ENCODE data around the gene LMO7. TPM values are rescaled to one million over a fixed set of nuclear protein-coding genes. Genes with fewer than 3 reads are reported as not detected.

Gene LMO7
- total RNA-seq, 1 experiment from 2014 or later = 20.4 TPM

- no peaks in the 10 kb centered on the region for H3K27me3 Mint-ChIP-seq (ENCODE audit: low read depth)
- Histone ChIP-seq H3K27ac (ENCODE audit: insufficient read length, low read depth, low read length) (no peak overlapping the region), H3K4me2 (ENCODE audit: insufficient read depth, insufficient read length, low read length) (no peak overlapping the region), H3K18ac (ENCODE audit: insufficient read length, low read depth, low read length) (no peak overlapping the region), H3K14ac (ENCODE audit: insufficient read depth, low read length) (no peak overlapping the region), H2BK120ac (ENCODE audit: low read depth, low read length, poor library complexity, severe bottlenecking) (no peak overlapping the region), H3K23me2 (ENCODE audit: insufficient read length, low read depth, low read length, poor library complexity, severe bottlenecking) (no peaks in the 10 kb centered on the region), H4K5ac (ENCODE audit: insufficient read length, low read depth, low read length) (no peak overlapping the region), H2AK5ac (ENCODE audit: insufficient read length, low read length) (no peak overlapping the region), H3K9me3 (ENCODE audit: control insufficient read depth, low read depth, low read length) (no peaks in the 10 kb centered on the region), H2BK15ac (ENCODE audit: low read depth, low read length) (no peak overlapping the region), H3K79me1 (ENCODE audit: insufficient read depth, low read depth, low read length, poor library complexity, severe bottlenecking) (no peaks in the 10 kb centered on the region), H3K27me3 (ENCODE audit: insufficient read depth, low read length) (no peaks in the 10 kb centered on the region), H4K8ac (replicated peaks; ENCODE audit: insufficient read length, low read depth, low read length) (no peak overlapping the region), H3K4ac (ENCODE audit: low read depth, low read length) (no peak overlapping the region), H3K56ac (ENCODE audit: insufficient read length, low read depth, low read length) (no peak overlapping the region), H2BK5ac (ENCODE audit: insufficient read length, low read length) (no peak overlapping the region), H2AFZ (ENCODE audit: low read length) (no peak overlapping the region), H3K9ac (ENCODE audit: extremely low read depth, insufficient read length, low read length) (no peak overlapping the region), H3T11ph (ENCODE audit: low read length) (no peak overlapping the region), H3K23ac (ENCODE audit: insufficient read length, low read depth, low read length) (no peak overlapping the region), H3K79me2 (ENCODE audit: insufficient read depth, low read length) (no peaks in the 10 kb centered on the region), H2BK20ac (ENCODE audit: low read depth, low read length, poor library complexity, severe bottlenecking) (no peak overlapping the region), H4K91ac (ENCODE audit: insufficient read length, low read depth, low read length) (no peak overlapping the region), H3K4me1 (ENCODE audit: insufficient read depth, low read length) (no peaks in the 10 kb centered on the region), H2BK12ac (ENCODE audit: insufficient read length, low read depth, low read length) (no peak overlapping the region), H4K20me1 (ENCODE audit: control insufficient read depth, insufficient read depth, insufficient read length) (no peaks in the 10 kb centered on the region)
- H3K36me3 Mint-ChIP-seq (ENCODE audit: insufficient read depth in 1 of 3, low read depth in 3 of 3) = peaks cover 14 to 17% (median 15%) of the 10 kb centered on the region in 3 experiments
- H3K9me3 Mint-ChIP-seq = peaks cover 13 to 16% of the 10 kb centered on the region in 2 experiments
- H3K27ac Mint-ChIP-seq = no peak overlapping the region
- no peak for DNase-seq
- no peak overlapping the region for H3K4me3 Mint-ChIP-seq
- no peak for TF ChIP-seq CTCF (conservative IDR thresholded peaks at IDR 0.05)
- no peaks in the 10 kb centered on the region for H3K4me1 Mint-ChIP-seq
Measured at GRCh38 chr13:75785130-75785529, 149.0 kb downstream of the LMO7 start.
